Myometrial cell (primary cell): ENCODE results near the gene UBA1. TPM values are rescaled to one million over a fixed set of nuclear protein-coding genes. Genes with fewer than 3 reads are reported as not detected.

ENCODE experiments used
- total RNA-seq: library from RNA; depleted of rRNA; stranded (reverse); fragments of >200 nt; gene quantifications from 2 replicates; pipeline ENCODE4 v1.2.3, GENCODE V29; 2015

UBA1 gene
- total RNA-seq = 285 and 286 TPM in 2 replicates

DNA sequence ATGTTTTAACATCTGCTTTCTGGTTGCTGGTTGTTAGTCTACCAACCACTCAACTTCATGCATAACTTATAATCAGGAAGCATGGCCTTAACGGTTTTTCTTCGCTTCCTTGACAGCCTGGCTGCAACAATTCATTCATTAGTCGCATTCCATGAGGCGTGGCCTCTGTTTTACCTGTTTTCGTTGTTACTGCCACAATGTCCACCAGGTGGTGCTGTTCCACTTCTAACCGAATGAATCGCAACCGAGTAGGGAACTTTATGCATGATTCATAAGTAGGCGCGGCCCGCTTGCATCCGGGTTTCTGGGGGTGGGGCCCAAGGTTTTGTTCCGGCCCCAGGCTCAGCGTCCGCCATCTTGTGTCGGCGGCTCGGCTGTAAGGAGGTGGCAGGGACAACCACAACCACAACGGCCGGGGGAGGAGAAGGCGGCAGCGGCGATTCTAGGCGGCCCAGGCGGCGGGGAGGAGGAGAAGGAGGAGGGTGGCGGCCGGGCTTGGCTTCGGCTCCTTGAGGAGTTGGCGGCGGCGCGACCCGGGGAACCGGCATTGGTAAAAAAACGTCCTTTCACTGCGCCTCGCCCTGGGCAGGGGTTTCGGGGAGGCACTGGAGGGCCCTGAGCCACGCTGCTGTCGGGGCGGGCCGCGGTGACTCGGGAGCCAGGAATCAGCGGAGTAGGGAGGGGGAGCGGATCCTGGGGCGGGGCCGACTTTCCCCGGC is at the start of gene UBA1:
TSS of gene UBA1 (plus strand) at position 355 of the 719 bp plus-strand sequence. CDS start 4,974 bp downstream, outside the sequence.

DNA sequence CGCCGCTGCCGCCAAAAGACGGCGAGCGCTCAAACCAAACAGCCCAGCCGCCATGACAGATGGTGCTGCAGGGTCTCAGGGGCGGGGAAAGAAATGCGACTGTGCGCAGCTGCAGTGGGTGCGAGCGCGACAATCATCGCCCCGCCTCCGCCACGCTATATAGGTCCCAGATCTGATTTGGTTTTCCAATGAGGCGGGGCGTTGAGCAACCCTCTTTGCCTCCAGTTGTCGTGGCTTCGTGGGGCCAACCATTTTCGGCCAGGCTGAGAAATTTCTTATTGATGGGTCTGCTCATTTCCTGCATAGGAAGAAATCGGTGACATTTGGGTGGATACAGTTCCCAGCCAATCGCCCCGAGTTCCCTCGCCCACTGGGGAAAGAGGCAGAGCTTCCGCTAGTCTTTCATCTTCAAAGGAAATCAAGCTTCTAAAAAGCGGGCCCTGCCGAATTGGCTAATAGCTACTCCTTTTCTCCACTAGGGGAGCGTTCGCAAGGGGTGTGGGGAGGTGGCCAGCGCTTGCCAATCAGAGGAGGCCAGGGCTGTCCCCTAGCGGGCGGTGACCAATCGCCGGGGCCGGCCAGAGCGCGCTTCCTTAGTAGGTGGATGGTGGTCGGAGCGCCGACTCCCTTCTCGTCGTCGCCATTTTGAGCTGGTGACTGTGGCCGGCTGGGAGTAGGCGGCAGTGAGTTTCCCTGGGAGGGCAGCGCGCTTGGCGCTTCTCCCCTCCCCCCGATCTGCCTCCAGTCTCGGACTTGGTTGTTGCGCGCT is 48.8 kb upstream of the UBA1 start, which contains the start of the genes NDUFB11 and RBM10:
TSS of gene NDUFB11 (minus strand) at position 77 of the 769 bp plus-strand sequence. CDS start at position 54, 23 bp downstream.
TSS of gene RBM10 (plus strand) at position 596 of the 769 bp plus-strand sequence. CDS start 2,261 bp downstream, outside the sequence.

DNA sequence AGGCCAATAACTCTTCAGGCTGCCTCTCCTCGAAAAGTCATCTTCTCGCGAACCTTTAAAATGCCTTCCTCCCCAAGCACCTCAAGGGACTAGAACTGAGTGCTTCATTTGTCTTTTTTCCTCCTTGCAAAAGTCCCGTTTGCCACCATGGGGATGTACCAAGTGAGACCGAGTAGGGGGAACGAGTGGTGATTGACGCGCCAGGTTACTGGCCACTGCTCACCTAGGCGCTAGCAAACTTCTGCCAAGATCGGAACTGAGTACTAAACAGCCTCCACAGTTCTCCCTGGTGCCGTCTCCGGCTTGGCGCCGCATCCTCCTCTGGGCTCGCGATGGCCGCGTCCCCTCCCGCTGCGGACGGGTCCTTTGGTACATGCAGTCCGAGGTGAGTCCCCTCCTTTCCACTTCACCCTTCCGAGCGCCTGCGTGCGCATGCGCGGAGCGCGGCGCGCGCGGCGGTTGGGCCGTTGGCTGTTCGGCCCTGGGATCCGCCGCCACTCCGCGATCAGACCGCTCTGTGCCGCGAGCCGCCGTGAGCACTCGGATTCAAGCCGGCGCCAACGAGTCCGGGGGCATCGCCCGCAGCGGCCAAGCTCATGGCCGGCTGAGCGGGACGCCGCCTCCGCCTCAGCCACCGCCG is 24.8 kb downstream of the UBA1 start, which contains the start of gene CDK16:
TSS of gene CDK16 (plus strand) at position 402 of the 640 bp plus-strand sequence. CDS start 4,877 bp downstream, outside the sequence.

DNA sequence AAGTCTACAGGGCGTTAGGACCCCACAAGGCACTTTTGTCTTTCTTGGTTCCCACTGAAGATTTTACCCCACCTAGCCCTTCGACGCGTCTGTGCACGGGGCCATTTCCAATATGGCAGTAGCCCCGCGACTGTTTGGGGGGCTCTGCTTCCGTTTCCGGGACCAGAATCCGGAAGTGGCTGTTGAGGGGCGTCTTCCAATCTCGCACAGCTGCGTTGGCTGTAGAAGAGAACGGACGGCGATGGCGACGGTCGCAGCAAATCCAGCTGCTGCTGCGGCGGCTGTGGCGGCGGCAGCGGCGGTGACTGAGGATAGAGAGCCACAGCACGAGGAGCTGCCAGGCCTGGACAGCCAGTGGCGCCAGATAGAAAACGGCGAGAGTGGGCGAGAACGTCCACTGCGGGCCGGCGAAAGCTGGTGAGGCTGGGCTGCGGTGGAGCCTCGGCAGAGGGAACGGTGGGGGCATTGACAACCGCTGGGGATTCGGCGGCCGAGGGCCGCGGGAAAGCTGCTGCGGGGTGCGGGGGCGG is 39.2 kb downstream of the UBA1 start, which contains the start of gene USP11:
TSS of gene USP11 (plus strand) at position 207 of the 530 bp plus-strand sequence. CDS start at position 242, 35 bp downstream.

Other genes starting within 250 kb of the UBA1 start
- gene RGN, start 115.4 kb upstream of the UBA1 start, total RNA-seq = 2.1 and 3.7 TPM in 2 replicates
- gene NDUFB11, start 49.1 kb upstream of the UBA1 start, total RNA-seq = 67.7 and 82.7 TPM in 2 replicates
- 50.5 and 51.0 TPM in 2 replicates for gene RBM10, start 48.6 kb upstream of the UBA1 start, total RNA-seq
- gene CDK16, start 24.9 kb downstream of the UBA1 start, total RNA-seq = 109 and 136 TPM in 2 replicates
- 39.5 and 45.0 TPM in 2 replicates for gene USP11, start 39.2 kb downstream of the UBA1 start, total RNA-seq
- gene ZNF157, start 176.7 kb downstream of the UBA1 start, total RNA-seq = under 0.01 TPM in 1 of 2 replicates, not detected in the other